HFFc6 (cell line): ENCODE results near the gene CDH22. TPM values are rescaled to one million over a fixed set of nuclear protein-coding genes. Genes with fewer than 3 reads are reported as not detected.

Experiments used
- DNase-seq: peaks from one replicate; pipeline ENCODE4 v3.0.0-alpha.2; 2018
- H3K27ac Mint-ChIP-seq: 2 replicates; pipeline ENCODE4 v1.8.0; 2020; ENCODE audit warnings: mild to moderate bottlenecking, mixed read lengths
- H3K27me3 Mint-ChIP-seq: 2 replicates; pipeline ENCODE4 v1.8.0; 2021; ENCODE audit warnings: mild to moderate bottlenecking, moderate library complexity, mixed read lengths; ENCODE audit not compliant: insufficient read depth
- H3K36me3 Mint-ChIP-seq: 2 replicates; pipeline ENCODE4 v1.8.0; 2021; ENCODE audit warnings: low read depth, mixed read lengths
- H3K4me1 Mint-ChIP-seq: 2 replicates; pipeline ENCODE4 v1.8.0; 2020; ENCODE audit warnings: low read depth, mixed read lengths
- H3K4me3 Mint-ChIP-seq: 2 replicates; pipeline ENCODE4 v1.8.0; 2020; ENCODE audit warnings: mild to moderate bottlenecking, moderate library complexity, mixed read lengths
- H3K9me3 Mint-ChIP-seq: 2 replicates; pipeline ENCODE4 v1.8.0; 2020; ENCODE audit warnings: mild to moderate bottlenecking, mixed read lengths
- CTCF ChIP-seq: fragments of 200-600 bp; sonication (generic); IDR thresholded peaks from 2 replicates; pipeline ENCODE4 v1.5.0; 2021; ENCODE audit warnings: antibody characterized with exemption, mild to moderate bottlenecking
- total RNA-seq, 6 experiments: library from RNA; stranded (reverse); fragmentation: NEBNext Ultra II Directional; extraction: Animal tissue kit (Norgen Biotek cat#: 25700); gene quantifications; 2 replicates in 1 of 6; 3 replicates in 5 of 6; pipeline ENCODE4 v1.2.3, GENCODE V29; 2021

CDH22 gene
- total RNA-seq, 6 experiments from 2014 or later = not detected

- Mint-ChIP-seq H3K9me3 (no peaks in the 10 kb centered on the region), H3K4me3 (no peak overlapping the region), H3K36me3 (no peaks in the 10 kb centered on the region), H3K4me1 (no peaks in the 10 kb centered on the region), H3K27me3 (peaks cover 8% of the 10 kb centered on the region), H3K27ac (no peak overlapping the region)
- DNase-seq = no peak
- TF ChIP-seq CTCF = no peak
Measured at GRCh38 chr20:46148313-46149208, 159.7 kb downstream of the CDH22 start.

GRCh38 chr20:46145713-46146112, 162.6 kb downstream of the CDH22 start:
- Mint-ChIP-seq H3K27ac (no peak overlapping the region), H3K4me1 (no peaks in the 10 kb centered on the region), H3K27me3 (peaks cover 21% of the 10 kb centered on the region), H3K36me3 (no peaks in the 10 kb centered on the region), H3K9me3 (no peaks in the 10 kb centered on the region), H3K4me3 (no peak overlapping the region)
- no peak for DNase-seq
- no peak for TF ChIP-seq CTCF

- Mint-ChIP-seq H3K36me3 (no peaks in the 10 kb centered on the region), H3K9me3 (no peaks in the 10 kb centered on the region), H3K4me3 (no peak overlapping the region), H3K4me1 (no peaks in the 10 kb centered on the region), H3K27ac (no peak overlapping the region), H3K27me3 (peaks cover 31% of the 10 kb centered on the region)
- no peak for TF ChIP-seq CTCF
- DNase-seq = no peak
Measured at GRCh38 chr20:46144432-46145025, 163.8 kb downstream of the CDH22 start.

GRCh38 chr20:46142124-46142523, 166.2 kb downstream of the CDH22 start:
- DNase-seq = no peak
- peaks cover 49% of the 10 kb centered on the region for H3K27me3 Mint-ChIP-seq
- no peak overlapping the region for H3K4me3 Mint-ChIP-seq
- no peaks in the 10 kb centered on the region for H3K4me1 Mint-ChIP-seq
- no peak for TF ChIP-seq CTCF
- no peak overlapping the region for H3K27ac Mint-ChIP-seq
- no peaks in the 10 kb centered on the region for H3K36me3 Mint-ChIP-seq
- no peaks in the 10 kb centered on the region for H3K9me3 Mint-ChIP-seq

- H3K9me3 Mint-ChIP-seq = no peaks in the 10 kb centered on the region
- no peaks in the 10 kb centered on the region for H3K4me1 Mint-ChIP-seq
- DNase-seq = no peak
- H3K4me3 Mint-ChIP-seq = no peak overlapping the region
- peaks cover 54% of the 10 kb centered on the region for H3K27me3 Mint-ChIP-seq
- H3K36me3 Mint-ChIP-seq = no peaks in the 10 kb centered on the region
- H3K27ac Mint-ChIP-seq = no peak overlapping the region
- no peak for TF ChIP-seq CTCF
Measured at GRCh38 chr20:46139908-46140482, 168.3 kb downstream of the CDH22 start.
